Inferior parietal cortex (tissue), 1 donor: Measurements from ENCODE around the gene ABCA6.

Source experiments
- DNase-seq: peaks from one replicate; pipeline ENCODE4 v3.0.0-alpha.2; 2016; ENCODE audit errors: extremely low spot score

ABCA6 gene

GRCh38 chr17:69143151-69143550 lies 1.5 kb upstream of the ABCA6 start:
- no peak for DNase-seq

DNA sequence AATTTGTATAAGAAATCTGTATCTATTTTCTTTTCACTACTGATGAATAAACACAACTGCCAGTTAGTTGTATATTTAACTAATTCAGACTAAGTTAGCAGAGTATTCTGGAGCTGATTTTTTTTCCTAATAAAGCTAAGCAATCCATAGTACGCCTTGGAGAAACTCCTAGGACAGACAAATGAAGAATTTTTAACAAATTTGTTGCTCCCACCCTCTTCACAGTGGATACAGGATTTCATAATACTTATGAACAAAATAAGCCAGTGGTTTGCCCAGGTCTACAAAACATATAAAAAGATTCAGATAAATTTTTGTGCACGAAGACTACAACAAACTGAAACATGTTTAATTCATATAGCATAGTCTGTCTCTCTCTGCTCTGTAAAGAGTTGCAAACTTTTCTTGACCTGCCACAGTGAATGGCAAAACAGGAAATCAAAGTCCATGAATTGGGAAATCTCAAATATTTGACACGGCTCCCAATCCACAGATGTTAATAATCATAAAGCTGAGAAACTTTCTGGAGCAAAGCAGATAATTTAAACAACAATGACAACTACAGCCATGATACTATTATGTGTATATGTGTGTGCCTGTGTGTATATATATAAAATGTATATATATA lies 594 bp upstream of the ABCA6 start:
- no peak for DNase-seq

DNA sequence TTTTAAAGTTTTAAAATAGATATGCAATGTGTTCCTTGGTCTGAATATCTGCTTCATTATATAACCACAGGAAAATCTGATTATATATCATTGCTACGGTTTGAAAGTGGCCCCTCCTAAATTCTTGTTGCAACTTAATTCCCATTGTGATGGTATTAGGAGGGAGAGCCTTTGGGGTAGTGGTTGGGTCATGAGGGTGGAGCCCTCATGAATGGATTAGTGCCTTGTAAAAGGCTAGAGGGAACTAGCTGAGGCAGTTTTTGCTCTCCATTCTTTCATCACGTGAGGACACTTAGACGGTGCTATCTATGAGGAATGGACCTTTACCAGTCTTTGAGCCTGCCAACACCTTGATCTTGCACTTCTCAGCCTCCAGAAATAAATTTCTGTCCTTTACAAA lies 7.6 kb downstream of the ABCA6 start:
- DNase-seq = no peak

DNA sequence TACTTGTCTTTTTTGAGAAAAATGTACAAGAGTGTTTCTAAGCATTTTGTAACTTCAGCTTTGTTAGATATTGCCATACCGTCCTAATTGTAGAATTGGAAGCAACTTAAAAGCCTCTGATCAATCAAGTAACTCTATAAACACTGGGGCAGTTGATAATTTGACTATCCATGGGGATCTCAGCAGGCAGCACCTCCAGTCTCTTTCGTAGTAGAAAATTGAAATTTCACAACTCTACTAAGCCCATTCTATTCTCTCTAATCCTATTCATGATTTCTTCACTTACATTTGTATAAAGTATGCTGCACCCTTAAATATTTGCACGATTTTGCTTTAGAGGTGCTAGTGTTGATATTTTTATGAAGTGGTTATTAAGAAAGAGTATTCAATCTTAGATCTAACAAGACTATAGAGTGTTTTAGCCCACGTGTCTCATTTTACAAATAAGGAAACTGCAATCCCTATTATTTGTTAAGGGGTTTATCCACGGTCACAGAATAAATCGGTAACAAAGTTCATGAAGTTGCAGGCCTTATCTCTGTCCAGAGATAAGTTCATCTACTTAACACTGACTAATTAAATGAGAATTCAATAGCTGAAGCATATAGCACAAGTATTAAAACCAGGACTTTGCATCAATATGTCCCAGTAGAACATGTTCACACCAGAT lies 10.9 kb downstream of the ABCA6 start:
- DNase-seq = no peak

DNA sequence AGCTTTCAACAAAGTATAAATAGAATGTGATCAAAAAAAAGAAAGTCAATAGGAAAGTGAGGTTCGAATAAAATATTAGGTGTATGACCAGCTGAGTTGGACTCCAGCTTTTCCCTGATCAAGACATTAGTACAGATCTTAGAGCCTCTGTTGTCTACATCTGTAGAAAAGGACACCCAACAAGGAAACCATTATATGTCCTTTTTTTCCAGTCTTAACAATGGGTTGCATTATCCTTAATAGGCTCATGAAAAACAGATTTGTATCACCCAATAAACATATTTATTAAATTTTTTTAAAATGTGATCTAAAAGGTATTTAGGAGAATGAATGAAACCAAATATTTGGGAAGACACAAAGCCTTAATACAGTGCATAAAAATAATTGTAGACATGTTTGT lies 18.1 kb downstream of the ABCA6 start:
- no peak for DNase-seq

DNA sequence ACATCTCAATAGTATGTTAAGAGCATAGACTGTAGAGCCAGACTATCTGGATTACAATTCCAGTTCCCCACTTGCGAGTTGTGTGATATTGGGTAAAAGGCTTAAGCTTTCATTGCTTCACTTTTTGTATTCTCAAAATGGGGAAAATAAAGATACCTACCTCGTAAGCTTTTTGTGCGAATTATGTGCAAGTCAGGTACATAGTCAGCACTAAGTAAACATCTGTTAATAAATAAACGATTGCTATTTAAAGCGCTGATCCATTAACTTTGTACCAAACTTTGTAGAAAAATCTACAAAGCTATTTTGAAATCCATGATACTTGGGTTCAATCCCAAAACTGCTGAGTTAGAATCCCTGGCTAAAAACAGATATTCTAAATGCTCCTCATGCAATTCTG lies 19.6 kb downstream of the ABCA6 start:
- no peak for DNase-seq

DNA sequence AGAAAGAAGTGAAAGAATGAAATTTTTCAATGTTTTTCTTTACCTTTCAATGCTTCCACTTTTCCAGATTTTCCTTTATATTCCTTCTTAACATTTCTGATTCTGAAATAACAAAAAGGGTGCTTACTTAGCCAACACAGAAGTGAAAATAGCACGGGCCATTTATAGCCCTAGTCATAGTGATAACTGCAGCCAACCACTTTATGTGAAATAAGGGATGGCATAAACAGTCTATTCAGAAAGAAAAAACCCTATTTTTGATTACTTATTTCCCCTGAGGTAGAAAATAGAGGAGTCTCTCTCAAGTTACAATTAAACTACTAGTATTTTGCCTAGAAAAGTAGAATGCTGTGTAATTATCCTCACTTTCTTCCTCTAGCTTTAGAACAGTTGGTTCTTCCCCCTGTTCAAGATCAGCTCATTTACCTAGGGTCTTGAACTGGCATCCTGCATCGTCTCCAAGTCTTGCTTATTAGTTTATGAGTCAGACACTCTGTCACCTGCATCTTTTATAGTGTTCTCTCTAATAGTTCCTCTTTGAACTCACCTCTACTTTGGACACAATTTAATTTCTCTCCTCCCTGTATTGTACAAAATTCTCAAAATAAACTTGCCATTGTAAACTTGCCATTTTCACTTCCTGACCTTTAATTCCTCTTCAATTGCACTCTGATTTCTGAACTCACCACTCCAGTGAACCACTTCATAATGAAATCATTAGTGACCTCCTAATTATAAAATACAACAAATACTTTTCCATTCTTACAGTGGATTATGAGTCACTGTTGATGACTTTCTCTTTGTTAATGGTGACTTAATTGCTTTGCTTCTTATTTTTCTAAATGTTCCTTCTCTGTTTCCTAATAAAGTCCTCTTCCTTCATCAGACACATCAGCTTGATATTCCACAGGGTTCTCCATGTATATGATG lies 23.6 kb downstream of the ABCA6 start:
- no peak for DNase-seq

GRCh38 chr17:69111794-69112193 lies 29.9 kb downstream of the ABCA6 start:
- DNase-seq = no peak

DNA sequence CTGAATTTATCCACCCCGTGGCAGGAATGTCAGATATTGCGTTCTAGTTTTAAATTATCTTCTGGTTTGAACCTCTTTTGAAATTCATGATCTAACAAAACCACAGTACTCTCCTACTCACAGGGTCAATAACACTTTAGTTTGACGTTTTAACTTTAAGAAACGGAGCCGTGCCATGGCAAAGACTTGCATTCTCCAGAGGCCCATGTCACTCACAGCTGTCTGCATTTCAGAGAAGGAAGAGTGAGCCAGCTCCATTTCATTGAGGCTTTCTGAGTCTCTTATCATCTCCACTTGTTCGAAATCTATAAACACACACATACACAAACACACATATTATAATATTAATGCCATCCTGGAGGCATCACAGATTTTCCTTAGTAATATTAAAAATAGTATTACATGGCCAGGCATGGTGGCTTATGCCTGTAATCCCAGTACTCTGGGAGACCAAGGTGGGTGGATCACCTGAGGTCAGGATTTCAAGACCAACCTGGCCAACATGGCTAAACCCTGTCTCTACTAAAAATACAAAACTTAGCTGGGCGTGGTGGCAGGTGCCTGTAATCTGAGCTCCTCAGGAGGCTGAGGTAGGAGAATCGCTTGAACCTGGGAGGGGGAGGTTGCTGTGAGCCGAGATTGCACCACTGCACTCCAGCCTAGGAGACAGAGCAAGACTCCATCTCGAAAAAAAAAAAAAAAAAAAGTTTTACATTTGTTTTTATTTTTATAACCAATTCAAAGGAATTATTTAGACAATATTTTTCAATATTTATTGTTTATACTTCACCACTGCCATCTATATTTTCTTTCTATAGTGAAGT lies 35.6 kb downstream of the ABCA6 start:
- DNase-seq = no peak

DNA sequence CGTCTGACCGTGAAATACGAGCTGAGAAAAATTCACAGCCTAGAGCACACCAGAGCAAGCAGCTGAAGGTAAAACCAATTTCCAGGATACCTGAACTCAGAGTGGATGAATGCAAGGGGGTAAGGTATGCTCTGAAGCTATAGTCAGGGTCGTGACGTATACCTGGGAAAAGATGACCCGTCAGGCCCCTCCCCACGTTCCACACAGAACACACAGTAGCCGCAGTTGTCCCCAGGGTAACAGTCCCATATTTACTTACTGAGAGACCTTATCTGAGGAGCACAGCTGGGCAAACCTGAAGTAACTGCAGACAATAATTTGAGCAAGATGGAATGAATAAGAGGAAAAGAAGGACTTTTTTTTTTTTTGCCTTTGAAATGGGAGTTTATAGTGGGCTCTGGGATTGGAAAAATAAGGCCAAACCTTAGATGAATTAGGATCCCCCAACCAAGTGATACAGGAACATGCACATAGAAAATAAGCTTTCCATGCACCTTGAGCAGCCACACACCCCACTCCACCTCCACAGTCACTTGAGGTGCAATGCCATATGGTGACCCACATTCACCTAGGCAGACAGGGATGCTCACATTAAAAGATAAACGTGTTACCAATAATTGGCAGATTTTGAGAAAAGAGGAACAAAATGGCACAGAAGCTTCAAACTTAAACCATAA lies 38.0 kb downstream of the ABCA6 start:
- peak; percentile 6 for DNase-seq

- DNase-seq = no peak
Measured at GRCh38 chr17:69098625-69099024, 43.1 kb downstream of the ABCA6 start.

DNA sequence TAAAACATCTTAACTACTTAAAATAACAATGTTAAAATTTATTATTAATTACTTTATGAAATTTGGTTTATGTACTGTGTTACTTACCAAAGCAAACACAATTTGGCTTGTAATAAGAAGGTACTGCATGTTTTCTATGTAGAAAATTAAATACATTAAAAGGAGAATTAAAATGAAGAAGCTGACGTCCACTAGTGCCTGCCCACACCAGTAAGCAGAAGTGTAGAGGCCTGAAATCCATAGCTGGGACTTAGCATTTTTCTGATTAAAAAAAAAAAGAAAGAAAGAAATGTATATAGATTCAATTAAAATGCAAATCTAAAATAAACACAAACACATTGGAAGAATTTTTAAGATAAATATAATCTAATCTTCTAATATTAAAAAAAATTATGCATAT lies 45.2 kb downstream of the ABCA6 start:
- DNase-seq = no peak

DNA sequence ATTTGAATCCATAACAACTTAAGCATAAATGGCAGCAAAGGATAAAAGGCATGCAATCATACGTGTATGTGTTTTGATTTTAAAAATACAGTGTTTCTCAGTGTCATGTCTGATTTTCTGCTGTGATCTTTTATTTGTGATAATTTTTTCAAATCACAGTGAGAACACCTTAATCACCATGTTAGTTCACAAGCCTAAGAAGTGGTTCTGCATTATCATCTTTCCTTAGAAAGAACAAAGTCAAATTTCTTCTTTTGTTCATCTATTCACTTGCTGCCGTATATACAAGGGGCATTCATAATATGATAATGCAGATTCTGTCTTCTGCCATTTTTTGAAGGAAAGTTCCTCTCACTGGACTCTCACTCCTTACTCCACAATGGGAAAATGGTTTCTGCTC lies 47.7 kb downstream of the ABCA6 start:
- DNase-seq = no peak

DNA sequence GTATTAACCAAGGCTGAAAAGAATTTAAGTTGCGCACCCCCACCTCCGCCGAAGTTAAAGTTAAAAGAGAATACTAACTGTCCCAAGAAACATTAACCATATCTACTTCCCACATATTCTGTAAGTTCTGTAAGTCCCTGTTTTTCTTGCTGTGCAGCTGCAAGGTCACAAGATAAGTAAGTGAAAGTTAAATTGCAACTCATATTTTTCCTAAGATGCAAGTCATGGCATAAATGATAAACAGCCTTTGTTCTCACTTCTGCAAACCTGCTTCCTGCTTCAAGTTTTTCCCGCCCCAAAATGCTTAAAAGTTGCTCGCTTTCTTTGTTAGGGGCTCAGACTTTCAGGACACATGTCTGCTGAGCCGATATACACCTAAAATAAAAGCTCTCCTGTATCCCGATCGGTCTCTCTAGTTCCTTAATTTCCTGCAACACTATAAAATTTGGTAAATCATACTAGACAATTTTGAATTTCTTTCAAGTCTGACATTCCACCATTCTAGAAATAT lies 48.4 kb downstream of the ABCA6 start:
- DNase-seq = peak; percentile 5

- no peak for DNase-seq
Measured at GRCh38 chr17:69090365-69090764, 51.3 kb downstream of the ABCA6 start.

GRCh38 chr17:69088643-69089200 lies 53.0 kb downstream of the ABCA6 start:
- no peak for DNase-seq

- DNase-seq = no peak
Measured at GRCh38 chr17:69086641-69087040, 55.1 kb downstream of the ABCA6 start.

DNA sequence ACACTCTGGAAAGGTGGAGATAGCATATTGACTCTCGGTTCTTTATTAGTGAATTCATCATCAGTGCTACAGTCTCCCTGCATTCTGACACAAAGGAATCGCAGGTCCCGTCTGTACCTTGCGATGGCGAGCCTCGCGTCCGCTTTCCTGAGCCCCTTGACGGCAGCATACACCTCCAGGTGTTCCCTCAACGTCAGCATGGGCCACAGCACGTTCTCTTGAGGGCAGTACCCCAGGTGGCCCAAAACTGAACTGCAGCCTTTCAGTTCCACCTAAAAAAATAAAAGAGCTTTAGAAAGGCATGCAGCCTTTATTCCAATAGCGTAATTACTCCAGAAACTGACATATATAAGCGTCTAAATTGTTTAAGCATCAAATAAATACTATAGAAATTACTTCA lies 56.8 kb downstream of the ABCA6 start:
- DNase-seq = no peak

DNA sequence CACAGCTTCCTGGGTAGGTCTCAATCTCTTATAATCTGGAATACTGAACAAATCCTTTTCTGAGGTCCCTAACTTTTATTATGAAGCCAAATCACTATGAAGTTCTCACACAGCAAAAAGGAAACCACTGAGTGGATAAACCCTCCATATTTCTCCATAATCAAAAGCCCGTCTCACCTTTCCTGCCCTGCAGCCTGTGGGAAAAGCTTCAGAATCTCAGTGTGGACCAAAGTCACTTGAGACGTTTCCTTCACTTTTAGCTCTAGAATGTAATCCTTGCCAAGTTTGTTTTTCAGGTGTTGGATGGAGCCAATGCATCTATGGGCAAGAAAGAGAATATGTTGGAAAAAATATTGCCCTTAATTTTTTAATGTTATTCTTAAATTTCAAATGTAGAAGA lies 59.0 kb downstream of the ABCA6 start:
- DNase-seq = no peak

GRCh38 chr17:69078864-69079263 lies 62.8 kb downstream of the ABCA6 start:
- DNase-seq = no peak

DNA sequence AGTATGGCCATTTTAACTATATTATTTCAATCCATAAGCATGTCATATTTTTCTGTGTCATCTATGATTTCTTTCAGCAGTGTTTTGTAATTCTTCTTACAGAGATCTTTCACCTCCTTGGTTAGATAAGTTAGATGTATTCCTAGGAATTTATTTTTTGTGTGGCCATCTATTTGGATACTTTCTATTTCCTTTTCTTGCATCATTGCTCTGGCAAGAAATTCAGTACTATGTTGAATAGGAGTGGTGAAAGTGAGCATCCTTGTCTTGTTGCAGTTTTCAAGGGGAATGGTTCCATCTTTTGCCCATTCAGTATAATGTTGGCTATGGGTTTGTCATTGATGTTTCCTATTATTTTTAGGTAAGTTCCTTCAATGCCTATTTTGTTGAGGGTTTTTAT lies 65.9 kb downstream of the ABCA6 start:
- no peak for DNase-seq
